NCI-H1048 (cell line): Measurements from ENCODE around the gene ITFG1.
"Not testable (repeated sequence)": the region's sequence is repeated elsewhere in the genome, so short reads cannot be mapped to it uniquely, and the experiment has no call there.

Experiments used
- DNase-seq: peaks from one replicate; lab custom pipeline; 2025; lab: John Stamatoyannopoulos, UW

ITFG1 gene

GRCh38 chr16:47236716-47237115 lies 224.1 kb downstream of the ITFG1 start:
- DNase-seq: no peak

- no peak for DNase-seq
Observed at GRCh38 chr16:47230296-47230695, 230.6 kb downstream of the ITFG1 start.

GRCh38 chr16:47229053-47230050 lies 231.5 kb downstream of the ITFG1 start:
- DNase-seq: no peak

GRCh38 chr16:47228241-47228640 lies 232.6 kb downstream of the ITFG1 start:
- no peak for DNase-seq

- DNase-seq: no peak
Observed at GRCh38 chr16:47213761-47214440, 247.0 kb downstream of the ITFG1 start.

GRCh38 chr16:47211218-47211617 lies 249.6 kb downstream of the ITFG1 start:
- DNase-seq: no peak

GRCh38 chr16:47204736-47205504 lies 255.9 kb downstream of the ITFG1 start:
- no peak for DNase-seq

- not testable (repeated sequence) for DNase-seq
Observed at GRCh38 chr16:47203433-47203832, 257.4 kb downstream of the ITFG1 start.

GRCh38 chr16:47198180-47198575 lies 262.7 kb downstream of the ITFG1 start:
- no peak for DNase-seq

- DNase-seq: no peak
Observed at GRCh38 chr16:47197536-47198179, 263.2 kb downstream of the ITFG1 start.

- no peak for DNase-seq
Observed at GRCh38 chr16:47196457-47196856, 264.4 kb downstream of the ITFG1 start.

- DNase-seq: no peak
Observed at GRCh38 chr16:47182318-47182717, 278.5 kb downstream of the ITFG1 start.

GRCh38 chr16:47181066-47181465 lies 279.8 kb downstream of the ITFG1 start:
- DNase-seq: not testable (repeated sequence)

GRCh38 chr16:47180073-47180472 lies 280.8 kb downstream of the ITFG1 start:
- no peak for DNase-seq

GRCh38 chr16:47175152-47175551 lies 285.7 kb downstream of the ITFG1 start:
- no peak for DNase-seq

GRCh38 chr16:47162670-47163420 lies 298.0 kb downstream of the ITFG1 start:
- no peak for DNase-seq

- DNase-seq: no peak
Observed at GRCh38 chr16:47161464-47161863, 299.4 kb downstream of the ITFG1 start.

GRCh38 chr16:47160422-47160821 lies 300.4 kb downstream of the ITFG1 start:
- no peak for DNase-seq

GRCh38 chr16:47158992-47159391 lies 301.9 kb downstream of the ITFG1 start:
- DNase-seq: no peak

GRCh38 chr16:47156680-47157215 lies 304.1 kb downstream of the ITFG1 start:
- no peak for DNase-seq

- DNase-seq: not testable (repeated sequence)
Observed at GRCh38 chr16:47152501-47152900, 308.4 kb downstream of the ITFG1 start.
